NCI-H1436 treated with DMSO at 0.1 percent for 48 hours (cell line): ENCODE data around the gene CPNE9.

Experiments
- DNase-seq: peaks from one replicate; lab custom pipeline; 2025; lab: John Stamatoyannopoulos, UW

Gene CPNE9

GRCh38 chr3:9686703-9687102 lies 16.9 kb upstream of the CPNE9 start:
- DNase-seq = no peak

DNA sequence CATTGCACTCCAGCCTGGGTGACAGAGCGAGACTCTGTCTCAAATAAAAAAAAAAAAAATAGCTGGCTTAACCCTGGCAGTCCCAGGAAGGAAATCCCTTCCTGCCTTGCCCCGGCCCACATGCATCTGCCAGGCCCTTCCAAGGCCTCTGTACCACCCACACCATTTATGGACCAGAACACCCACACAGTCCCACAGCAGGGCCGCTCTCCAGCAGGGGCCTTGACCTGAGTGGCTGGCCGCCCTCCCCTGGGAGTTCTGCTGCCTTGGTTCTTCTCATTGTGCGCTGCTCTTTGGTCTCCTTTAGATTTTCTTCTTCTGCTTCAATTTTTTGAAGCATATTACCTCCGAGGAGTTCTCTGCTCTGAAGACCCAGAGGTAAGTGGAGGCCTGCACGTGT lies 16.1 kb upstream of the CPNE9 start:
- no peak for DNase-seq

GRCh38 chr3:9688961-9689360 lies 14.7 kb upstream of the CPNE9 start:
- DNase-seq = no peak

GRCh38 chr3:9689757-9690156 lies 13.9 kb upstream of the CPNE9 start:
- no peak for DNase-seq

DNA sequence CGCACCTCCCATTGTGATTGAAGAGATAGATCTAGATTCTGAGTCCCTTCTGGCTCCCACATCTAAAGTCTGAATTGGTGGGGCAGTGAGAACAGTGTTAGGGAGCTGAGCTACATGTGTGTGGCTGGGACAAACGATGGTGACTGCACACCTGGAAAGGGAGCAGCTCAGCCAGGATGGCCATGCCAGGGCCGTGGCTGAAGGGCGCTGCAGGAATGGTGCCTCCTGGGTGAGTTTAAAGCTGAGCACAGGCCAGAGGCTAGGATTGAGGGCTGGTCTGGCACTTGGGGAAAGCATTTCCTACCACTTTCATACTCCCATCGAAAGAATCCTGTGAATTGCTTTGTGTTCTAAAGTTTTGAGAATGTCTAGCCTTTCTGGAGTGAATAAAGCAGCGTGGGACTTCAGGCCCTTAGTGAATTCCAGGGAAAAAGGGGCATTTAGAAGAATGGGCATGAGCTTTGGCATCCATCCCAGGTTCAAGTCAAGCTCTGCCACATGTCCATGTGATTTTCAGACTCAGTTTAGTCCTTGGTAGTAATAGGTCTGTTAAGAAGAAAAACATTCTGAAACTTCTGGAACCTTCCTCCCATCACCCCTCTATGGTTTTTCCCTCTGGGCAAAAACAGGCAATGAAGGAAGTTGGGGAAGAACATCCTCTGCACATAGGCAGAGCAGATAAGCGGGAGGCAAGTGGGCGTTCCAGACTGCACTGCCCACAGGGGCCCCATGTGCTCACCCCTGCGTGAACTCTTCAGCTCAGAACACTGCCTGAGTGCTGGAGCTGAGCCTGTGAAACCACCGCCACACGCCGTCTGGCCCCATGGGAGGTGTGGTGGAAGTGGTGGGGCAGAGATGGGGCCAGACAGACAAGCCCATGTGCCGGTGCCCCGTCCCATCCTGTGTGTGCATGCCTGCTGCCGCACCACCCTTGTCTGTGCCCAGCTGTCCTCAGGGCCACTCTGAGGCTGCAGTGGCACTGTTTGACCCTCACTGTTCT lies 12.9 kb upstream of the CPNE9 start:
- DNase-seq = no peak

- DNase-seq = no peak
These were observed 12.0 kb upstream of the CPNE9 start for GRCh38 chr3:9691636-9692035.

GRCh38 chr3:9692416-9692815 lies 11.2 kb upstream of the CPNE9 start:
- DNase-seq = no peak

GRCh38 chr3:9695345-9695744 lies 8.3 kb upstream of the CPNE9 start:
- DNase-seq = no peak

DNA sequence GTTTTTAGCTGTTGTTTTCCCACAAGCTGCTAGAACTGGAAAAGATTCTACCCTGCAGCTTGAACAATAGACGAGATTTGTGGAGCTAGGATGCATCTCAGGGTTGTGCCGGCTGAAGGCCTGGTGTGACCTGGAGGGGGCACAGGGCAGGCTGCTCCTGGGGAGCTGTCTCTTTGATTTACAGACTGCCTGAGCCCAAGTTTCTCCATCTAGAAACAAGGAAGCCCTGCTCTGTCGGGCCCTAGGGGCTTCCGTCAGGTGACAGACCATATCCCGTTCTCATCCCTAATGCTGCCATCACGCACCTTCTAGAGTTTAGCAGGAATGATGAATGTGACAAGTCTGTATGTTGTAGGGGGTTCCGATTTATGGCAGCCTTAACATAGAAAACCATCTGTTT lies 7.9 kb upstream of the CPNE9 start:
- no peak for DNase-seq

GRCh38 chr3:9696480-9697220 lies 7.0 kb upstream of the CPNE9 start:
- DNase-seq = no peak

DNA sequence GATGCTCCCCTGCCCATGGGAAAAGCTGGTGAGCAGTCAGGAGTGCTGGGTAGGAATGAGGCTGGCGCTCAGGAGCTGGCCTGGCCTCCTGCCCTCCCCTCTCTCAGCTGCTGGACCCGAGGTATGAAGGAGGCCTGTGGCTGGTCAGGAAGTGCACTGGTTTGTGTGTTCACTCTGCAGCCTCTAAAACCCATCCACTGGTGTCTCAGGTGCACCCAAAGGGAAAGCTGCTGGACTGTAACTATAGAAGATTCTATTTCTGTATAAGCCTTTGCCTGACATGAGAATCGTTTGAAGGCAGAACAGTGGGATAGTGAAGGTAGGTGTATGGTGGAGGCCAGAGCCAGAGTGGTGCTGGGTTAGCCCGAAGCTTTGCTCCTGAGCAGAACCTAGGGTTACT lies 5.7 kb upstream of the CPNE9 start:
- DNase-seq = no peak

DNA sequence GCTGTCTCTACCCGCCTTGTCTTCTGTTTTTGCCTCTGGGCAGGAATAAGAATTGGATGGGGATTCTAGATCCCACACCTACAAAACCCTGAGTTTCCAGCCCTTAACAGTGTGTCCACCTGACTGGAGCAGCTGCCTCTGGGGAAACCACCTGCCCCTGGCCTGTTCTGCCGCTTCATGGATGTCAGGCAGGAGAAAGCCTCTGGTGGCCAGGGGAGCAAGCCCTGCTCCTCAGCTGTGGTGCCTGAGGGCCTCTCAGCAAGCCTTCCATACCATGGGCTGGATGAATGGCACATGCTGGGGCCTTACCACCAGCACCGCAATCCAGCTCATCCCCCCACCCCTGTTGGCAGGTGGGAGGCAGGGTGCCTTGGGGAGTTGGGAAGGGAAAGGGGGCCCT lies 5.3 kb upstream of the CPNE9 start:
- no peak for DNase-seq

GRCh38 chr3:9700536-9700935 lies 3.1 kb upstream of the CPNE9 start:
- DNase-seq = no peak

- no peak for DNase-seq
These were observed 2.6 kb upstream of the CPNE9 start for GRCh38 chr3:9701006-9701405.

- no peak for DNase-seq
These were observed 1.9 kb upstream of the CPNE9 start for GRCh38 chr3:9701711-9702110.

GRCh38 chr3:9703240-9703639 lies 393 bp upstream of the CPNE9 start:
- no peak for DNase-seq

GRCh38 chr3:9704347-9705322 lies 1.0 kb downstream of the CPNE9 start:
- no peak for DNase-seq

DNA sequence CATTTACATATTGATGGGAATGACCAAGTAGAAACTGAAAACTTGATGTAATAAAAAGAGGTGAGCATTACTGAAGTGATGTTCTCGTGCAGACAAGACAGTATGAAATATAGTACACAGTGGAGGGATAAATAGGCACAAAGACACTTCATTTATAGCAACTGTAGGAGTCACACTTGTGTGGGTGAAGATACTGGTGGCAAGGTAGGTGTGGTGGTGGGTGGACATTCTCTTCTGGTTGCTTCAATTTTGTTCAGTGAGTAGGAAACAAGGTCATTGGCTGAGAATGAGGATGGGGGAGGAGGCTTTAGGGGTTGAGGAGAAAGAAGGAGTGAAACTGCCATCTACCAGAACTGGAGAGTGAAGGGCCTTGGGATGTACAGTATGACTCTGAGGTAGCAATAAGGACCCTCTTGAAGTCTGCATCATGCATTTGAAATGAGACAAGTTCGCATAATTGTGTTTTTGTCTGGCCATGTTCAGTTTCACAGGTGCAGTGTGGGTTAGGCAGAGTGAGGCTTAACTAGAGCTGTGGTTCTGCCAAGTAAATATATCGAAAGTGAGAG lies 6.6 kb downstream of the CPNE9 start:
- no peak for DNase-seq

DNA sequence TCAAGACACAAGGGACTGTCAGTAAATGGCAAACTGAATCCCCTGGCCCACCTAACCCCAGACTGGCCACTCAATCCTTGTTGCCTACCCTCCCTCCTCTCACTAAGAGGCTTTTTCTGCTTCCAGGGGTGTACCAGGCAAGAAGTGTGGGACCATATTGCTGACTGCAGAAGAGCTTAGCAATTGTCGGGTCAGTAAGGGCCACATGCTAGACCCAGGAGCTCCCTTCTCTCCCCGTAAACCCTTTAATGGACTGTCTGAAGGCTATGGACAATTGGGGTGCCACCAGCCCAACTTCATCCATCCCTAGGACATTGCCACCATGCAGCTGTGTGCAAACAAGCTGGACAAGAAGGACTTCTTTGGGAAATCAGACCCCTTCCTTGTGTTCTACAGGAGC lies 8.8 kb downstream of the CPNE9 start:
- no peak for DNase-seq

DNA sequence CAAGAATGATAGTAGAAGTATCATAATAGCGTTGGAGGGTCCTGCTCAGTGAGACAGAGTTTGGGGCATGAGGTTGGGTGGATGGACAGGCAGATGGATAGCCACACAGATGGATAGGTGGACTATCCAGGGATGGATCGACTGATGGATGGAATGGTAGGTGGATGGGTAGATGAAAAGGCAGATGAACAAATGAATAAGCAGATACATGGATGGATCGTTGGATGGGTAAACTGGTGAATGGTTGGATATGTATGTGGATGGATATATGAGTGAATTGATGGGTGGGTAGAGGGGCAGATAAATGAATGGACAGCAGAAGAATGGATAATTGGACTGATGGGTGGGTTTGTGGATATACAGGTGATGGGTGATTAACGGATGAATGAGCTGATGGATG lies 9.5 kb downstream of the CPNE9 start:
- no peak for DNase-seq

DNA sequence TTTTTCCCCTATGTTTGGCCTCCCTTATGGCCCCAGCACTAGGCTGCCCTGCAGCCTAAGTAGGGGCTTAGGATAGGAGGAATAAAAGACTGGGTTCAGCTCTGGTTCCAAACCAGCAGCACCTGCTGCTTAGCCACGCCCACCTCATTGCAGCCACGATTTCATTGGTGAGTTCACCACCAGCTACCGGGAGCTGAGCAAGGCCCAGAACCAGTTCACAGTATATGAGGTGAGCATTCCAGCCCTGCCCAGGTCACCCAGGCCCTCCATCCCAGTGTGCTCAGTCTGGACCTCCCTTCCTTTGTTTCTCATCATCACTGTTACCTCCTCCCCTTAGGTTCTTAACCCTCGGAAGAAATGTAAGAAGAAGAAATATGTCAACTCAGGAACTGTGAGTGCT lies 11.5 kb downstream of the CPNE9 start:
- no peak for DNase-seq
